ENCODE measurements around the gene POLR3H.

The POLR3H gene

DNA sequence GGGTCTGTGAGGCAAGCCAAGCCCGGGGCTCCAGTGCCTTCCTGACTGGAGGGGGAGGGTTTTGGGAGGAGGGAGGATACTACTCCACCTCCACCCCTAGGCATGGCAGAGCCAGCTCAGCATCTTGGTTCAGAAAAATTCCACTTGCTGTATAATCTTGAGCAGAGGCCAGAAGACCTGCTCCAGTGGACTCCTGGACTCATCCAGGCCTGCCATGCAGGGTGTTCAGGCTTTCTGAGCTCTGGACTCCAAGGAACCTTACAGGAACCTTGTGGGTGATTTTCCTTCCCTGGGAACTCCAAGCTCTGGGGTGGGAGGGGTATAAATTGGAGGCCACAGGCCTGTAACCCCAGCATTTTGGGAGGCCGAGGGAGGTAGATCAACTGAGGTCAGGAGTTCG is 26.0 kb upstream of the POLR3H start:
- no peak overlapping the region for H3K27ac ChIP-seq (replicated peaks)
- TF ChIP-seq POLR2AphosphoS5 (IDR thresholded peaks at IDR 0.05; ENCODE audit: low read depth), result no peak
- TF ChIP-seq CTCF (IDR thresholded peaks at IDR 0.05; ENCODE audit: insufficient read depth, low read length), result no peak
- TF ChIP-seq GABPA (IDR thresholded peaks at IDR 0.05; ENCODE audit: low read depth), result no peak
- TF ChIP-seq, protein P1, sequence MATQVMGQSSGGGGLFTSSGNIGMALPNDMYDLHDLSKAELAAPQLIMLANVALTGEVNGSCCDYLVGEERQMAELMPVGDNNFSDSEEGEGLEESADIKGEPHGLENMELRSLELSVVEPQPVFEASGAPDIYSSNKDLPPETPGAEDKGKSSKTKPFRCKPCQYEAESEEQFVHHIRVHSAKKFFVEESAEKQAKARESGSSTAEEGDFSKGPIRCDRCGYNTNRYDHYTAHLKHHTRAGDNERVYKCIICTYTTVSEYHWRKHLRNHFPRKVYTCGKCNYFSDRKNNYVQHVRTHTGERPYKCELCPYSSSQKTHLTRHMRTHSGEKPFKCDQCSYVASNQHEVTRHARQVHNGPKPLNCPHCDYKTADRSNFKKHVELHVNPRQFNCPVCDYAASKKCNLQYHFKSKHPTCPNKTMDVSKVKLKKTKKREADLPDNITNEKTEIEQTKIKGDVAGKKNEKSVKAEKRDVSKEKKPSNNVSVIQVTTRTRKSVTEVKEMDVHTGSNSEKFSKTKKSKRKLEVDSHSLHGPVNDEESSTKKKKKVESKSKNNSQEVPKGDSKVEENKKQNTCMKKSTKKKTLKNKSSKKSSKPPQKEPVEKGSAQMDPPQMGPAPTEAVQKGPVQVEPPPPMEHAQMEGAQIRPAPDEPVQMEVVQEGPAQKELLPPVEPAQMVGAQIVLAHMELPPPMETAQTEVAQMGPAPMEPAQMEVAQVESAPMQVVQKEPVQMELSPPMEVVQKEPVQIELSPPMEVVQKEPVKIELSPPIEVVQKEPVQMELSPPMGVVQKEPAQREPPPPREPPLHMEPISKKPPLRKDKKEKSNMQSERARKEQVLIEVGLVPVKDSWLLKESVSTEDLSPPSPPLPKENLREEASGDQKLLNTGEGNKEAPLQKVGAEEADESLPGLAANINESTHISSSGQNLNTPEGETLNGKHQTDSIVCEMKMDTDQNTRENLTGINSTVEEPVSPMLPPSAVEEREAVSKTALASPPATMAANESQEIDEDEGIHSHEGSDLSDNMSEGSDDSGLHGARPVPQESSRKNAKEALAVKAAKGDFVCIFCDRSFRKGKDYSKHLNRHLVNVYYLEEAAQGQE (IDR thresholded peaks at IDR 0.05; ENCODE audit: insufficient replicate concordance, low read depth), result no peak
- no peak for TF ChIP-seq SPI1 (IDR thresholded peaks at IDR 0.05; ENCODE audit: borderline replicate concordance, low read depth)
- H3K4me3 ChIP-seq (replicated peaks; ENCODE audit: insufficient read depth, low read length), result no peak overlapping the region
- no peaks in the 10 kb centered on the region for H3K27me3 ChIP-seq (ENCODE audit: insufficient read depth, poor library complexity, severe bottlenecking)
- no peak for DNase-seq (ENCODE audit: low read depth in 1 of 2, low spot score in 1 of 2)

GRCh38 chr22:41568811-41569210 is 24.5 kb upstream of the POLR3H start:
- TF ChIP-seq POLR2AphosphoS5 (IDR thresholded peaks at IDR 0.05; ENCODE audit: low read depth) (no peak), CTCF (IDR thresholded peaks at IDR 0.05; ENCODE audit: insufficient read depth, low read length) (no peak), GABPA (IDR thresholded peaks at IDR 0.05; ENCODE audit: low read depth) (no peak), SPI1 (IDR thresholded peaks at IDR 0.05; ENCODE audit: borderline replicate concordance, low read depth) (no peak)
- TF ChIP-seq, protein P1 (IDR thresholded peaks at IDR 0.05; ENCODE audit: insufficient replicate concordance, low read depth), result no peak
- H3K27me3 ChIP-seq (ENCODE audit: insufficient read depth, poor library complexity, severe bottlenecking), result no peaks in the 10 kb centered on the region
- H3K4me3 ChIP-seq (replicated peaks; ENCODE audit: insufficient read depth, low read length), result no peak overlapping the region
- no peak overlapping the region for H3K27ac ChIP-seq (replicated peaks)
- DNase-seq (ENCODE audit: low read depth in 1 of 2, low spot score in 1 of 2), result no peak

GRCh38 chr22:41567512-41567768 is 23.2 kb upstream of the POLR3H start:
- TF ChIP-seq SPI1 (IDR thresholded peaks at IDR 0.05; ENCODE audit: borderline replicate concordance, low read depth), result no peak
- no peak for TF ChIP-seq GABPA (IDR thresholded peaks at IDR 0.05; ENCODE audit: low read depth)
- TF ChIP-seq, protein P1 (IDR thresholded peaks at IDR 0.05; ENCODE audit: insufficient replicate concordance, low read depth), result no peak
- no peak for TF ChIP-seq POLR2AphosphoS5 (IDR thresholded peaks at IDR 0.05; ENCODE audit: low read depth)
- TF ChIP-seq CTCF (IDR thresholded peaks at IDR 0.05; ENCODE audit: insufficient read depth, low read length), result no peak
- H3K27ac ChIP-seq (replicated peaks), result no peak overlapping the region
- no peaks in the 10 kb centered on the region for H3K27me3 ChIP-seq (ENCODE audit: insufficient read depth, poor library complexity, severe bottlenecking)
- no peak for DNase-seq (ENCODE audit: low read depth in 1 of 2, low spot score in 1 of 2)
- H3K4me3 ChIP-seq (replicated peaks; ENCODE audit: insufficient read depth, low read length), result no peak overlapping the region
